T-cell (primary cell): ENCODE measurements around the gene SWSAP1. TPM values are rescaled to one million over a fixed set of nuclear protein-coding genes. Genes with fewer than 3 reads are reported as not detected.

ENCODE experiments used
- ATAC-seq, 4 experiments: fragments of 200-7000 bp in 3 of 4; fragments of 150-1000 bp in 1 of 4; cut with Tn5 transposase; replicated peaks in 1 of 4; 1 replicate in 3 of 4; 2 replicates in 1 of 4; pipeline ENCODE4 v1.10.0; 2021; ENCODE audit warnings: moderate library complexity in 3 of 4, mild to moderate bottlenecking in 2 of 4, moderate number of reproducible peaks in 1 of 4
- CTCF ChIA-PET, 2 donors: fragments of 300-600 bp; sonication (Branson Sonifier 250); formaldehyde crosslinking; loops; one replicate each; lab custom pipeline; 2022; ENCODE audit warnings: antibody characterized with exemption in 2 of 2; lab: Charles Lee
- POLR2A ChIA-PET, 2 donors: fragments of 300-600 bp; sonication (Branson Sonifier 250); formaldehyde crosslinking; loops; one replicate each; lab custom pipeline; 2022; ENCODE audit warnings: antibody characterized with exemption in 2 of 2; lab: Charles Lee
- DNase-seq, 35 experiments: peaks; one replicate each; pipeline versions ENCODE4 v3.0.0 to v3.0.0-alpha.2; 2013 to 2023
- H3K27ac ChIP-seq: one replicate; pipeline ENCODE4 v1.5.1; 2013; ENCODE audit warnings: low read length
- H3K27me3 ChIP-seq, 2 experiments: replicated peaks in 1 of 2; 1 replicate in 1 of 2; 2 replicates in 1 of 2; pipeline versions ENCODE4 v1.6.1 to v1.7.0; 2013; ENCODE audit warnings: low read length in 1 of 2, mixed read lengths in 1 of 2; ENCODE audit not compliant: control insufficient read depth in 2 of 2, insufficient read depth in 2 of 2; ENCODE audit errors: extremely low read depth in 1 of 2
- H3K36me3 ChIP-seq, 2 donors: 1 replicate in 1 of 2; 2 replicates in 1 of 2; pipeline versions ENCODE4 v1.6.1 to v1.7.0; 2013; ENCODE audit warnings: low read length in 1 of 2; ENCODE audit not compliant: control insufficient read depth in 2 of 2, insufficient read depth in 1 of 2; ENCODE audit errors: extremely low read depth in 1 of 2
- H3K4me1 ChIP-seq, 2 experiments: 1 replicate in 1 of 2; 2 replicates in 1 of 2; pipeline versions ENCODE4 v1.6.1 to v1.7.0; 2013; ENCODE audit warnings: low read length in 2 of 2, mixed read lengths in 1 of 2; ENCODE audit not compliant: insufficient read depth in 2 of 2, control insufficient read depth in 1 of 2; ENCODE audit errors: extremely low read depth in 1 of 2
- H3K4me3 ChIP-seq, 2 donors: 1 replicate in 1 of 2; 2 replicates in 1 of 2; pipeline versions ENCODE4 v1.5.1 to v1.7.0; 2013; ENCODE audit warnings: mild to moderate bottlenecking in 2 of 2, low read length in 1 of 2, moderate library complexity in 1 of 2; ENCODE audit not compliant: control insufficient read depth in 1 of 2; ENCODE audit errors: extremely low read depth in 1 of 2
- H3K9me3 ChIP-seq: 2 replicates; pipeline ENCODE4 v1.7.0; 2013
- H3K27ac Mint-ChIP-seq, 2 donors: one replicate each; pipeline ENCODE4 v1.8.0; 2020 to 2021; ENCODE audit warnings: mild to moderate bottlenecking in 2 of 2, mixed read lengths in 2 of 2
- H3K27me3 Mint-ChIP-seq, 2 donors: one replicate each; pipeline ENCODE4 v1.8.0; 2021 to 2022; ENCODE audit warnings: mixed read lengths in 2 of 2
- H3K36me3 Mint-ChIP-seq: one replicate; pipeline ENCODE4 v1.8.0; 2021; ENCODE audit warnings: mixed read lengths
- H3K4me1 Mint-ChIP-seq, 3 donors: one replicate each; pipeline ENCODE4 v1.8.0; 2020 to 2022; ENCODE audit warnings: mixed read lengths in 3 of 3, mild to moderate bottlenecking in 1 of 3
- H3K4me3 Mint-ChIP-seq, 3 donors: one replicate each; pipeline ENCODE4 v1.8.0; 2020 to 2022; ENCODE audit warnings: mild to moderate bottlenecking in 3 of 3, mixed read lengths in 3 of 3, moderate library complexity in 3 of 3
- H3K9me3 Mint-ChIP-seq, 3 donors: one replicate each; pipeline ENCODE4 v1.8.0; 2020 to 2022; ENCODE audit warnings: mixed read lengths in 3 of 3
- WGBS: methylation state at CpG from one replicate; pipeline ENCODE4 v1.1.5; 2013; ENCODE audit warnings: missing lambda C conversion rate; ENCODE audit not compliant: insufficient coverage; 5-methylcytosine and 5-hydroxymethylcytosine counted together
- total RNA-seq, 35 experiments: library from RNA in 6 of 35; stranded (reverse) in 6 of 35; fragments of 120-200 nt in 1 of 35; gene quantifications; one replicate each; pipeline versions ENCODE4 v1.2.1 to v1.2.4 and lab custom pipeline; 2013 to 2026

SWSAP1 gene
- total RNA-seq, 5 donors from 2014 or later (not counting 1 experiment from before 2014, with no cell fraction given) = 1.6 to 5.5 (median 4.3) TPM

DNA sequence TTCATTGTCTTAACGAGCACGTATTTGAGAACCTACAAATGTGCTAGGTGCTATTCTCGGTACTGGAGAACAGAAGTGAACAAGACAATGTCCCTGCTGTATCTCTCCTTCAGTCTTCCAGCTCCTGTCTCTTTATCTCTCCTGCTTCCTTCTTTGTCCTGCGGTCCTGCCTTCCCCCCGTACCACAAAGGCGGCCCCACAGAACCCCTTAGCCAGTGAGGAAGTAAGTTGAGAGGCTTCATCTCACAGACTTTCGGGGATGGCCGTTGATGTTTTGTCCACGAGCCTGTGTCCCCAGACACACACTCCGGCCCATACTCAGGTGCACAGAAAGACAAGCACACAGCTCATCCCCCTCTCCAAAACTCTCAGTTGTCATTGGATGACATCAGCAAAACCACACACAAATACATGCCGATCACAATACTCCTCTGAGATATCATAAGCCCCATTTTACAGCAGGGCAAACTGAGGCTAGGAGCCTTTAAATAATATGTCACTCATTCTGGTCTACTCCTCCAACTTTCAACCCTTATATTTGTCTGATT lies 507 bp upstream of the SWSAP1 start:
- CTCF ChIA-PET = interaction anchor here in 1 of 2 donors (0.5 to 2.9 kb wide), 4 partner anchors 9 to 61 kb away, joined by 4 to 24 read pairs (median 10); partner anchors contain the start of genes CCDC159, ODAD3, PRKCSH and TMEM205
- Mint-ChIP-seq H3K4me3 (no peak overlapping the region), H3K4me1 (peaks cover 23 to 32% (median 26%) of the 10 kb centered on the region in 3 donors), H3K27ac (no peak overlapping the region), H3K9me3 (no peaks in the 10 kb centered on the region), H3K36me3 (peaks cover 21% of the 10 kb centered on the region), H3K27me3 (no peaks in the 10 kb centered on the region)
- Histone ChIP-seq H3K27ac (peak overlapping the region; percentile 95), H3K4me1 (peaks cover 11 to 38% of the 10 kb centered on the region in 2 experiments), H3K36me3 (peaks cover 0 to 24% of the 10 kb centered on the region in 2 donors), H3K4me3 (peak overlapping the region; percentile 76 to 79), H3K27me3 (no peaks in the 10 kb centered on the region), H3K9me3 (no peaks in the 10 kb centered on the region)
- DNase-seq = no peak
- WGBS = 18% methylated on average over 6 of the region's 11 CpGs
- no peak for ATAC-seq
- POLR2A ChIA-PET = interaction anchor here in 1 of 2 donors (1.1 to 1.9 kb wide), 2 partner anchors 28 to 61 kb away, joined by 4 to 5 read pairs; partner anchors contain the start of genes CCDC159, ODAD3, PRKCSH and TMEM205

DNA sequence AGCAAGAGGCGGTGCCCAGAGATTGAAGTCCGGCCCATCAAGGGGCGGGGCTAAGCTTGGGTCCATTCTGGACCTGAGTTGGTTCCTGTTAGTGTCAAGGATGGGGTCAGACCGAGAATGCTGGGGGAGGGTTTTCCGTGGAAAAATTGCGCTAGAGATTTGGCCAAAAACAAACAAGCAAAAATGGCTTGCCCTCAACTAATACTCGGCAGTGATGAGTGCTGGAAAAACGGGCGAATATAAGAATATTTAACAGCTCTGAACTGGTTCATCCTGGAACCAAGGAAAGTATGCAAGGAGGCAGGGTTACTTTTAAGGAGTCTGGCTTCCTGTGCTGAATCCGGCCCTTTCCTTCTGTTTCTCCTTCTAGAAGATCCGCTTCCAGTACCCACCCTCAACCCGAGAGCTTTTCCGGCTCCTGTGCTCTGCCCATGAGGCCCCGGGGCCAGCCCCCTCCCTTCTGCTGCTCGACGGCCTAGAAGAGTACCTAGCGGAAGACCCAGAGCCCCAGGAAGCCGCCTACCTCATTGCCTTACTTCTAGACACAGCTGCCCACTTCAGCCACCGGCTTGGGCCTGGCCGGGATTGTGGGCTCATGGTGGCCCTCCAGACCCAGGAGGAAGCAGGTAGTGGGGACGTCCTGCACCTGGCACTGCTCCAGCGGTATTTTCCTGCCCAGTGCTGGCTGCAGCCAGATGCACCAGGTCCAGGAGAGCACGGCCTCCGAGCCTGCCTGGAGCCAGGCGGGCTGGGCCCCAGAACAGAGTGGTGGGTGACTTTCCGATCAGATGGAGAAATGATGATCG lies 880 bp downstream of the SWSAP1 start:
- CTCF ChIA-PET = interaction anchor here (0.5 to 2.9 kb wide), 11 partner anchors 8 to 1751 kb away, joined by 3 to 24 read pairs (median 7); partner anchors contain the start of genes CCDC159 (in 1 of the 2), EPOR (in 1 of the 2), ODAD3 (in 1 of the 2) and PRKCSH (in 1 of the 2)
- H3K4me1 Mint-ChIP-seq = peaks cover 28 to 38% (median 32%) of the 10 kb centered on the region in 3 donors
- no peak overlapping the region for H3K27ac Mint-ChIP-seq
- DNase-seq (peak; percentile 58 to 87 (median 78)), ATAC-seq (peak; percentile 58 to 60 (median 58))
- no peaks in the 10 kb centered on the region for H3K9me3 ChIP-seq
- H3K36me3 Mint-ChIP-seq = peaks cover 13% of the 10 kb centered on the region
- peak overlapping the region; percentile 76 to 79 for H3K4me3 ChIP-seq
- no peaks in the 10 kb centered on the region for H3K9me3 Mint-ChIP-seq
- H3K27me3 ChIP-seq = no peaks in the 10 kb centered on the region
- no peaks in the 10 kb centered on the region for H3K27me3 Mint-ChIP-seq
- peaks cover 14 to 46% of the 10 kb centered on the region in 2 experiments for H3K4me1 ChIP-seq
- H3K36me3 ChIP-seq = peaks cover 0 to 18% of the 10 kb centered on the region in 2 donors
- H3K4me3 Mint-ChIP-seq = no peak overlapping the region
- POLR2A ChIA-PET = interaction anchor here (0.6 to 1.9 kb wide), 9 partner anchors 27 to 1291 kb away, joined by 3 to 5 read pairs (median 3); partner anchors contain the start of genes CCDC159 (in 2 of the 2), TMEM205 (in 2 of the 2), MAN2B1 (in 1 of the 2) and ODAD3 (in 1 of the 2)
- WGBS = 13% methylated on average over 17 of the region's 27 CpGs
- H3K27ac ChIP-seq = peak overlapping the region; percentile 95

DNA sequence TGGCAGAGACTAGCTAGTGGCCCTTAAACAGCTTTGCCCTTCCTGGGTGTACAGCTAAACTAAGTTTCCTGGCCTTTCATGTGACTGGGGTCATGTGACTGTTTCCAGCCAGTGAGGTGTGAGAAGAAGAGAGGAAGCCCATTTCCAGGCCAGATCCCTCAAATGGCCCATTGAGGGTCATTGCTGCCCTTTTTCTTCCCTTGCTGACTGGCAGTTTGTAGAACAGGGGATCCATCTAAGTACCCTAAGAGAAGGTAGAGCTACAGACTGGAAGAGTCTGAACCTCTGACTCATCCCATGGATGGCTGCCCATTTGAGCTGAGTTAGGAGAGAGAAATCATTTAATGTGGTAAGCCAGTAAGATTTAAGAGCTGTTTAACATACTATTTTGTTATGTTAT lies 2.8 kb downstream of the SWSAP1 start:
- Mint-ChIP-seq H3K27ac (peak overlapping the region; percentile 72 to 79), H3K36me3 (peaks cover 5% of the 10 kb centered on the region), H3K4me3 (peak overlapping the region in 2 of 3 donors; percentile 28 to 45), H3K9me3 (no peaks in the 10 kb centered on the region), H3K4me1 (peaks cover 44 to 53% (median 47%) of the 10 kb centered on the region in 3 donors), H3K27me3 (peaks cover 0 to 8% of the 10 kb centered on the region in 2 donors)
- H3K27me3 ChIP-seq = peaks cover 0 to 10% of the 10 kb centered on the region in 2 experiments
- ChIA-PET CTCF (interaction anchor here (0.6 to 0.7 kb wide), 3 partner anchors 14 to 104 kb away, joined by 5 to 6 read pairs (median 5); no protein-coding TSS in a partner anchor), POLR2A (interaction anchor here in 1 of 2 donors (0.6 to 0.8 kb wide), 2 partner anchors 95 to 711 kb away, joined by 4 to 7 read pairs; no protein-coding TSS in a partner anchor)
- no peak overlapping the region for H3K27ac ChIP-seq
- peaks cover 14 to 64% of the 10 kb centered on the region in 2 experiments for H3K4me1 ChIP-seq
- H3K9me3 ChIP-seq = no peaks in the 10 kb centered on the region
- ATAC-seq (no peak), DNase-seq (no peak)
- H3K36me3 ChIP-seq = peaks cover 0 to 14% of the 10 kb centered on the region in 2 donors
- no peak overlapping the region for H3K4me3 ChIP-seq

DNA sequence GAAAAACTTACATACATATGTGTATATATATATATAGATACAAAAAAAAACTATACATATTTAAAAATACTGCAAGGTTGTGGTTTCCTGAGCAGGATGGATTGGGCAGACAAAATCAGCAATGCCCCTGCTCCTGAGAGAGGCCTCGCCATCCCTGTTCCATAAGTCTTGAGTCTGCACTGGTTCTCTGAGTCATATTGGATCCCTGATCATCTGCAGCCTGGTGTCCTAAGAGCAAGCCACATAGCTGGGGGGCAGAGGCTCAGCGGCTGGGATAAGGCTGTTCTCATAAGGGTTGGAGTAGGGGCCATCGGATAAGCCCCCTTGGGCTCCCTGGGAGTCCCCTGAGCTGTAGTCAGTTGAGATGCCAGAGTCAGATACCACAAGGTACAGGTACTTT lies 3.3 kb downstream of the SWSAP1 start:
- Mint-ChIP-seq H3K4me3 (no peak overlapping the region), H3K27ac (peak overlapping the region in 1 of 2 donors; percentile 67), H3K36me3 (peaks cover 5% of the 10 kb centered on the region), H3K27me3 (peaks cover 0 to 11% of the 10 kb centered on the region in 2 donors), H3K9me3 (no peaks in the 10 kb centered on the region), H3K4me1 (peaks cover 48 to 55% (median 51%) of the 10 kb centered on the region in 3 donors)
- H3K27ac ChIP-seq = no peak overlapping the region
- H3K36me3 ChIP-seq = peaks cover 0 to 14% of the 10 kb centered on the region in 2 donors
- ChIA-PET POLR2A (no interaction called here), CTCF (interaction anchor here in 1 of 2 donors (0.6 kb wide), 1 partner anchor 14 kb away, joined by 5 read pairs; no protein-coding TSS in a partner anchor)
- no peak overlapping the region for H3K4me3 ChIP-seq
- H3K4me1 ChIP-seq = peaks cover 14 to 69% of the 10 kb centered on the region in 2 experiments
- DNase-seq = no peak
- no peaks in the 10 kb centered on the region for H3K9me3 ChIP-seq
- ATAC-seq = no peak
- H3K27me3 ChIP-seq = peaks cover 0 to 15% of the 10 kb centered on the region in 2 experiments
- WGBS = 93% methylated on average over 3 of the region's 3 CpGs

DNA sequence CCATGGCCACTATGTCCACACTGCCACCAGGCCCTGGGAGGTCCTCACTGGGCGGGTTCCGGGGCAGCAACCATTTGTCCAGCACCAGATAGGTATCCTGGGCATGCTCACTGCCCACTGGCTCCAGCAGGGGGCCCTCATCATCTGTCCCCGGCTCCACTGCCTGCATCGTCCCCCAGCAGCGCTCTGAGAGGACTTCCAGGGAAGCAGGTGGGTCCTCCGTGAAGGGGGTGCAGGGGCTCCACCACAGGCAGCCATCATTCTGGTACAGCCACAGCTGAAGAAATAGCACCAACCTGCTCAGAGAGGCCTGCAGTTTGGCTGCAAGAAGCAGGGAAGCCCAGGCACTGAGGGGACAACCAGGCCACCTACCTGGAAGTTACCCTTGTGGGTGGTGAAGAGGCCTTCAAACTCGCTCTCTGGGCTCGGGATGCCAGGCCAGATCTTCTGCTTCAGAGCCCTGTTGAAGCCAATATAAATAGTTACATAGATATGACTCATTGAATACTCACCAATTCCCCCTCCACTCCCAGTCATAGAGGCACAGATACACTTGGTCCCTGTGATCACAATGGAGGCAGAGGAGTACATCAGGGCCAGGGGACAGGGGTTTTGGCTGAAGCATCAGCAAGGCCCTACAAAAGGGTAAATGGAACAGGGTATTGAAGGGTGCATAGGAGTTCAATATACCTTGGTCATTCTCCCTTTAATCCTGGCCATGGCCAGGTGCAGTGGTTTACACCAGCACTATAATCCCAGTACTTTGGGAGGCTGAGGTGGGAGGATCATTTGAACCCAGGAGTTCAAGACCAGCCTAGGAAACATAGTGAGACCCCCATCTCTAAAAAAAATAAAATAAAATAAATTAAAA lies 4.1 kb downstream of the SWSAP1 start:
- no peak overlapping the region for H3K4me3 ChIP-seq
- H3K36me3 ChIP-seq = peaks cover 0 to 14% of the 10 kb centered on the region in 2 donors
- peaks cover 51 to 56% (median 55%) of the 10 kb centered on the region in 3 donors for H3K4me1 Mint-ChIP-seq
- H3K9me3 ChIP-seq = no peaks in the 10 kb centered on the region
- ATAC-seq (no peak), DNase-seq (no peak)
- H3K4me1 ChIP-seq = peaks cover 14 to 75% of the 10 kb centered on the region in 2 experiments
- WGBS = 91% methylated on average over 6 of the region's 8 CpGs
- H3K4me3 Mint-ChIP-seq = peak overlapping the region in 1 of 3 donors; percentile 28
- peaks cover 0 to 23% of the 10 kb centered on the region in 2 experiments for H3K27me3 ChIP-seq
- ChIA-PET POLR2A (no interaction called here), CTCF (interaction anchor here in 1 of 2 donors (0.6 kb wide), 1 partner anchor 27 kb away, joined by 3 read pairs; no protein-coding TSS in a partner anchor)
- peaks cover 5% of the 10 kb centered on the region for H3K36me3 Mint-ChIP-seq
- H3K27ac Mint-ChIP-seq = no peak overlapping the region
- H3K27ac ChIP-seq = no peak overlapping the region
- peaks cover 0 to 16% of the 10 kb centered on the region in 2 donors for H3K27me3 Mint-ChIP-seq
- H3K9me3 Mint-ChIP-seq = no peaks in the 10 kb centered on the region
